DMS114 treated with DMSO at 0.1 percent for 48 hours (cell line): ENCODE data around the gene RAD51D.
"Not testable (repeated sequence)": the region's sequence is repeated elsewhere in the genome, so short reads cannot be mapped to it uniquely, and the experiment has no call there.

ENCODE experiments used
- DNase-seq: peaks from one replicate; lab custom pipeline; 2025; ENCODE audit not compliant: unreplicated experiment; lab: John Stamatoyannopoulos, UW

RAD51D gene

GRCh38 chr17:35073183-35073790, 46.4 kb downstream of the RAD51D start:
- no peak for DNase-seq

GRCh38 chr17:35069311-35069710, 50.3 kb downstream of the RAD51D start:
- DNase-seq, result no peak

- DNase-seq, result no peak
Observed at GRCh38 chr17:35068249-35068648, 51.4 kb downstream of the RAD51D start.

- no peak for DNase-seq
Observed at GRCh38 chr17:35065880-35066279, 53.8 kb downstream of the RAD51D start.

GRCh38 chr17:35064516-35065215, 55.0 kb downstream of the RAD51D start:
- DNase-seq, result no peak

- no peak for DNase-seq
Observed at GRCh38 chr17:35063514-35064223, 56.0 kb downstream of the RAD51D start, which contains the start of gene RFFL. RFFL (minus strand) TSS chr17:35063707; CDS start chr17:35026553, 37,154 bp downstream.

- DNase-seq, result no peak
Observed at GRCh38 chr17:35062308-35062707, 57.4 kb downstream of the RAD51D start.

- no peak for DNase-seq
Observed at GRCh38 chr17:35057332-35057915, 62.2 kb downstream of the RAD51D start.

DNA sequence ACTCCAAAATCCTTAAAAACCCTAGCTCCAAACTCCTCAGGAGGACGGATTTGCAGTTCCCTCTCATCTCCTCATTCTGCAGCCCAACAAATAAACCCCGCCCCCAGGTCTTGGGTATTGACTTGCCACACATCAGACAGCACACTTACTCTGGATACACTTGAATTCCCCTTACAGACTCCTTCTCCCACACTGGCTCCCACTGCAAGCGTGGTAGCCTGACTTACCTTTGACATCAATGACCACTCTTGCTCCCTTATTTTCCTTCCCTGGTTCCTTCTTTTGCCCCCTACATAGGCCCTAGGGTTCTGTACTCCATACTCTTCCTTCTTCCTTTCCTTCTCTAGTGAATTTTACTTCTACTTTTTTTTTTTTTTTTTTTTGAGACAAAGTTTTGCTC, 63.6 kb downstream of the RAD51D start:
- DNase-seq, result no peak

GRCh38 chr17:35053204-35053603, 66.5 kb downstream of the RAD51D start:
- DNase-seq, result no peak

DNA sequence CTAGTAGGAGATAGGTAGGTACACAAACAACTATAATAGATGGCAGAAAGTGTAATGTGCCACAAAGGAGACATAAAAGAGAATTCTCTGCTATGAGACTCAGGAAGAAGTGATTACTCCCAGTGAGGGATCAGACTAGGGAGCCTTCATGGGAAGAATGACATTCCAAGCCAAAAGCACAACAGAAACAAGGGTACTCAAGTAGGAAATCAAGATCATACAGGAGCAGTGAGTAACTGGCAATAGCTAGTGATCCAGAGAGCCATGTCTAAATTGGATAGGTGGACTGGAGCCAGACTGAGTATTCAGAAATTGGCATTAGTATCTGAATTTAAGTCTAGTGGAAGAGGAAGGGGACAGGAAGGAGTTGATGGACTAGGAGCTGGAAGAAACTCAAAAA, 66.9 kb downstream of the RAD51D start:
- no peak for DNase-seq

DNA sequence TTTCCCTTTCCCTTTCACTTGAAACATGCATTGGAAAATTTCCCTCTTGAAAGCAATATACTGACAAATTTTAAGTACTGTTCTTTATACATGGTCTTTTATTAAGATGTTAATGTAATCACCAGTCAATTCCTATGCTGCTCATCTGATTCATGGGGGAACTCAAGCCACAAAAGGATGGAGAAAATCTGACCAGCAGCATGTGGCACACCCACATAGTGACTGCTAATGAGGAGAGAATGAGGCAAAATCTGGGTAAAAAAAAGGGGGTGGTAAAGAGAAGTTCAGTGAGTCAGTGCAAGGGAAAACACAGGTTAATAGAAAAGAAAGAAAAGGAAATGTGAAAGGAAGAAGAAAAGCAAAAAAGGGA, 67.4 kb downstream of the RAD51D start:
- no peak for DNase-seq

- no peak for DNase-seq
Observed at GRCh38 chr17:35051579-35052240, 68.0 kb downstream of the RAD51D start.

DNA sequence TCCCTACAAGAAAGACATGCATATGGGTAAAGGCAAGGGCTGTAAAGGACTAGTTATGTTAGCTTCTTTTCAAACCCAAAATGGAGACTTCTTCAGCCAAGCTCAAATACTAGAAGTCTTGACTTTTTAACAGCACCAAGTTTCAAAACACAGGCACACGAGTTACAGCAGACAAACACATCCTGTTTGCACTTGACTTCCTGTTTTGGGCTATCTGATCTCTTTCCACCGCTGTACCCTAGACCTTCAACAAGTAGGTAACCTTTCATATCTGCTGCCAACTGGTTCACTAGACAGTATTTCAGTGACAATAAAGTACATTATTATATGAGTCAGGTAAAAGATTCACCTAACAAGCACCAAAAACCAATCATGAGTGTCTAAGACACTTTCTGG, 68.5 kb downstream of the RAD51D start:
- no peak for DNase-seq

GRCh38 chr17:35050170-35050569, 69.5 kb downstream of the RAD51D start:
- DNase-seq, result no peak

- no peak for DNase-seq
Observed at GRCh38 chr17:35048685-35049379, 70.8 kb downstream of the RAD51D start.

DNA sequence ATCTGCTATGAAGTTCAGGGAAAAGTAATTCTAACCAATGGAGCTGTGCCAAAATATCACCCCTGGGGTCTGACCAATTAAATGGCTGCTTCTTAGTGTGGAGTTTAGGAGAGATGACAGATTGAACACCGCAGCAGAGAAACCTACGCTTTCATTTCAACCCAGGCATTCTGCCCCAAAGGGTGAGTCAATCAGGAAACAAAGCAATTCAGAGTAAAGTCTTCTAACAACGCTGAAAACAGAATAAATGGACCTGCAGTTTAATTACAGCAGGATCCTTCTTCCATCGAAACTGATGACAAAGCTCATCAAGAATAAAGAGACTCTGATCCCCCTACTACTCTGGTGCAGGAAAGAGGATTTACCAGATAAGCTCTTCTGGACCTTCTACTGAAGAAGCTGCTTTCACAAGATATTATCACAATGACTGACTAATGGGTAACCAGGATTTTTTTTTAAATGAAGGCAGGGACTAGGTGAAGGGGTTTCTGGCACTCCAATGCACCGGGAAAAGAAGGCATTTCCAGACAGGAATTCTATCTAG, 72.8 kb downstream of the RAD51D start:
- DNase-seq, result no peak

DNA sequence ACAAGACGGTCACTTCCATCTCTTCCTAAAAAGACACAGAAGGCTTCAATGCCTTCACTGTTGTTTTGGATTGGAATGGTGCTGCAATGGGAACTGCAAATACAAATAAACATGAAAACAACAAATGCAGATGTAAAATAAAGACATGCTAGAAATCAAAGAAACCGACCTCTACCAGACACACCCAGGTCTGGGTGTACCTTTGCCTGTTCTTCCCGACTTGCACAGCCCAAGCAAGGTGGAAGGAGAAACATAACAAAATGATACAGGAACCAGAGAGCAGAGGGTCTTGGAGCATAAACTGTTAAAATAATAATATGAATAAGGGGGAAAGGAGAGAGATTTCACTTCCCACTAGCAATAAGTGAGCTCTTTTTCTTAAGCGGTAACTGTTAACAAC, 73.4 kb downstream of the RAD51D start:
- no peak for DNase-seq

DNA sequence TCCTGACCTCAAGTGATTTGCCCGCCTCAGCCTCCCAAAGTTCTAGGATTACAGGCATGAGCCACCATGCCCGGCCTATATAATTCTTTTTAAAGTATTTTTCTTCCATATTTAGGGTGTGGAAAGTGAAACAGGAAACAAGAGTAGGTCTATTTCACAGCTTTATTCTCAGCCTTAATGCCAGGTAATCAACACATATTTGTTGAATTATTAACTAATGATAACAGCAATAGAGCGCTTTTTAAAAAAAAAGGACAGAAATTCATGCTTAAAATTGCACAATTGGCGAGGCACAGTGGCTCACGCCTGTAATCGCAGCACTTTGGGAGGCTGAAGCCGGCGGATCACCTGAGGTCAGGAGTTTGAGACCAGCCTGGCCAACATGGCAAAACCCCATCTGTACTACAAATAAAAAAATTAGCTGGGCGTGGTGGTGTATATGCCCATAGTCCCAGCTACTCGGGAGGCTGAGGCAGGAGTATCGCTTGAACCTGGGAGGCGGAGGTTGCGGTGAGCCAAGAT, 74.1 kb downstream of the RAD51D start:
- not testable (repeated sequence) for DNase-seq

DNA sequence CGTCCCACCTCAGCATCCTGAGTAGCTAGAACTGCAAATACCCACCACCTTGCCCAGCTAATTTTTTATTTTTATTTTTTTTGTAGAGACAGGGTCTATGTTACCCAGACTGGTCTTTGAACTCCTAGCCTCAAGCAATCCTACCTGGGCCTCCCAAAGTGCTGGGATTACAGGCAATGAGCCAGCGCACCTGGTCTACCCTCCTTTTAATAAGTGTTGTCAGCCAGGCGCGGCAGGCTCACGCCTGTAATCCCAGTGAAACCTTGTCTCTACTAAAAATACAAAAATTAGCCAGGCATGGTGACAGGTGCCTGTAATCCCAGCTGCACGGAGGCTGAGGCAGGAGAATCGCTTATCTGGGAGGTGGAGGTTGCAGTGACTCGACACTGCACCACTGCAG, 75.5 kb downstream of the RAD51D start:
- no peak for DNase-seq
